ENCODE results near the gene STK10. TPM values are rescaled to one million over a fixed set of nuclear protein-coding genes. Genes with fewer than 3 reads are reported as not detected.

Gene STK10
- total and polyA plus RNA-seq, 7 experiments from 2014 or later = 55.7 to 474 (median 295) TPM

DNA sequence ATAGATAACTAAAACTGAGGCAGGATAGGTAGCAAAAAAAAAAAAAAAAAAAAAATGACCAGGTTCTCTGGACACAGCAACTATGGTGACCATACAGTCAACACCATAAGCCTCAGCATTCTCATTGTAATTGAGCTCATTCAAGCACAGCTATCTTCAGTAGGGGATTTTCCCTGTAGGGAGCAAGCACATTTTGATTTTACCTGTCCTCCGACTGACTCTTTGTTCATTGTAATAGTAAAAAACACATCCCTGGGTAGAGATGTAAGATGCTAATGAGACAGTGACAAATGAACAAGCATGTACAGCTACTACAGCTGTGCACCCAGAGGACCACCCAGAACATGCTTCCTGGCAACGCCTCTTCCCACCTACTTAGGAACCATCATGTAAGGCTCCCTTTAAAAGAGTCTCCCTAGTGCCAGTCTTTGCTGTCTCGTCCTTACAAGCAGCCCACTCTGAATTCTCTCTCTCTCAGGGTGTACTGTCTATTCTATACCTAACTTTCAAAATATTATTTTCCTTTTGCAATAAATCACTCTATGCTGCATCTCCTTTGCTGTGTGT is 116.6 kb downstream of the STK10 start:
- intact Hi-C loops (cut with micrococcal nuclease) = no loop called here
- Histone ChIP-seq H3K4me1 (ENCODE audit: control insufficient read depth in 2 of 2, insufficient read depth in 2 of 2, low read length in 2 of 2) (peaks cover 33 to 36% of the 10 kb centered on the region in 2 donors), H3K27me3 (ENCODE audit: control insufficient read depth in 2 of 2, insufficient read depth in 2 of 2, low read length in 2 of 2) (no peaks in the 10 kb centered on the region), H3K36me3 (ENCODE audit: control insufficient read depth in 2 of 3, insufficient read depth in 3 of 3, low read length in 3 of 3) (peaks cover 4 to 24% (median 12%) of the 10 kb centered on the region in 3 experiments), H3K27ac (ENCODE audit: low read depth, low read length) (peak overlapping the region; percentile 58), H3K9me3 (ENCODE audit: control insufficient read depth in 2 of 3, low read length in 3 of 3) (no peaks in the 10 kb centered on the region), H3K4me3 (ENCODE audit: low read length) (no peak overlapping the region)
- ATAC-seq (no peak), DNase-seq (peak in 1 of 9 donors; percentile 19)
- Mint-ChIP-seq H3K4me1 (peaks cover 41 to 65% (median 59%) of the 10 kb centered on the region in 7 donors), H3K36me3 (peaks cover 13 to 51% (median 18%) of the 10 kb centered on the region in 5 donors), H3K27me3 (no peaks in the 10 kb centered on the region), H3K9me3 (peaks cover 0 to 3% (median 0%) of the 10 kb centered on the region in 11 donors), H3K4me3 (peak overlapping the region in 9 of 10 donors; percentile 7 to 50 (median 33)), H3K27ac (peak overlapping the region; percentile 49 to 97 (median 80))
- ChIA-PET POLR2A (interaction anchor here (0.5 to 2.3 kb wide), 8 partner anchors 9 to 117 kb away, joined by 3 to 11 read pairs (median 3); partner anchors contain the start of gene STK10), CTCF (interaction anchor here (0.5 to 1.1 kb wide), 4 partner anchors 19 to 117 kb away, joined by 3 read pairs; partner anchors contain the start of gene STK10)

DNA sequence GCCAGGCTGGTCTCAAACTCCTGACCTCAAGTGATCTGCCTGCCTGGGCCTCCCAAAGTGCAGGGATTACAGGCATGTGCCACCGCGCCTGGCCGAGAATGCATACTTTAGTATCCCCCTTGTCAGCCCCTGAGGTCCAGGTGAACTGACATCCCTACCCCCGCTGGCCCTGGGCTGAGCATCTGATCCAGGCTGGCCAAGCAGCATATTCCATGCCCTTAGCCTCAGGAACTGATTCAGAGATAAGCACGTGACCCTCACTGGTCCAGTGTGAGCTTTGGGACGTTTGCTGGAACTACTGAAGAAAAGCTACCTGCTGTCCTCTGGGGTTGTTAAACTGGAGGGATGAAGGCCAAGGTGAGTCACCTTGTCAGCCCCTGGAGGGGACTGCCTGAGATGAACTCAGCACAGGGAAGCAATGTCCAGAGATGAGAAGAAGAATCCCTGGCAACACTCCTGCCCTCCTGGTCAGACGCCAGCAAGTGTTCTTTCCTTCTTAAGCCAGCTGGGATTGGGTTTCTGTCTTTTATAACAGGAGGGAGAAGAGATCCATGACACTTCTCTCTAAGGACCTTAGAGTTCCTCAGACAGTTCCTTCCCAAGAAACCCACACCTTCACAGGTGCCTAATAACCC is 122.5 kb downstream of the STK10 start:
- Histone ChIP-seq H3K27ac (ENCODE audit: low read depth, low read length) (peak overlapping the region; percentile 82), H3K4me1 (ENCODE audit: control insufficient read depth in 2 of 2, insufficient read depth in 2 of 2, low read length in 2 of 2) (peaks cover 36 to 48% of the 10 kb centered on the region in 2 donors), H3K4me3 (ENCODE audit: low read length) (peak overlapping the region; percentile 28), H3K36me3 (ENCODE audit: control insufficient read depth in 2 of 3, insufficient read depth in 3 of 3, low read length in 3 of 3) (peaks cover 26 to 55% (median 27%) of the 10 kb centered on the region in 3 experiments), H3K9me3 (ENCODE audit: control insufficient read depth in 2 of 3, low read length in 3 of 3) (no peaks in the 10 kb centered on the region), H3K27me3 (ENCODE audit: control insufficient read depth in 2 of 2, insufficient read depth in 2 of 2, low read length in 2 of 2) (no peaks in the 10 kb centered on the region)
- H3K4me1 Mint-ChIP-seq = peaks cover 53 to 85% (median 75%) of the 10 kb centered on the region in 7 donors
- ChIA-PET CTCF (interaction anchor here (0.6 to 2.8 kb wide), 3 partner anchors 8 to 124 kb away, joined by 4 to 8 read pairs (median 4); no protein-coding TSS in a partner anchor), POLR2A (interaction anchor here (0.6 to 5.5 kb wide), 16 partner anchors 8 to 700 kb away, joined by 3 to 44 read pairs (median 6); partner anchors contain the start of genes FBXW11 and STK10)
- intact Hi-C loops (cut with micrococcal nuclease) = loop anchor here (1.0 to 10.0 kb wide), 11 partner anchors 15 to 651 kb away; partner anchors contain the start of genes FBXW11 (in 2 of the 2), STK10 (in 2 of the 2), FGF18 (in 1 of the 2) and UBTD2 (in 1 of the 2)
- H3K36me3 Mint-ChIP-seq = peaks cover 19 to 56% (median 33%) of the 10 kb centered on the region in 5 donors
- peak overlapping the region; percentile 60 to 86 (median 80) for H3K4me3 Mint-ChIP-seq
- H3K27me3 Mint-ChIP-seq = no peaks in the 10 kb centered on the region
- H3K9me3 Mint-ChIP-seq = peaks cover 0 to 5% (median 0%) of the 10 kb centered on the region in 11 donors
- no peak for ATAC-seq
- peak overlapping the region; percentile 87 to 99 (median 96) for H3K27ac Mint-ChIP-seq
- DNase-seq = no peak

DNA sequence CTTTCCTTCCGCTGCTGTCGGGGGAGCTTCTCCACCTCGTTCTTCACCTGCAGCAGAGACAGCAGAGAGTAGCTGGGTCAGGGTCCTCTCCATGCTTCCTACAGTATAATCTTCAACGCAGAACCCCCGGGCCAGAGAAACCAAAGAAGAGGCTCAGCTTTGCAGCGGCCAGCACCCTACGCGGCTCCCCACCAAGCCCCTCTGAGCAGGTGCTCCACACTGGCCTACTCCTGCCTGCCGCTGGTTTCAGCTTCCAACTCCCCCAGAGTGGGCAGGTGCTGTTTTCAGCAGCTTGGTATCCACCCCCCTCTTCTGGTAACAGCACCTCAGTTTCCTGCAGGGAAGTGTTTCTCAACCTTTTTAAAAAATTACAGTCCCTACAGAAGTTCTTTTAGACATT is 123.3 kb downstream of the STK10 start:
- POLR2A ChIA-PET = interaction anchor here (1.0 to 5.5 kb wide), 8 partner anchors 14 to 122 kb away, joined by 3 to 44 read pairs (median 8); partner anchors contain the start of genes FBXW11 and STK10
- intact Hi-C loops (cut with micrococcal nuclease) = loop anchor here in 1 of 2 donors (10.0 kb wide), 1 partner anchor 650 kb away; the partner anchor contains the start of gene FGF18
- peaks cover 16 to 59% (median 34%) of the 10 kb centered on the region in 5 donors for H3K36me3 Mint-ChIP-seq

DNA sequence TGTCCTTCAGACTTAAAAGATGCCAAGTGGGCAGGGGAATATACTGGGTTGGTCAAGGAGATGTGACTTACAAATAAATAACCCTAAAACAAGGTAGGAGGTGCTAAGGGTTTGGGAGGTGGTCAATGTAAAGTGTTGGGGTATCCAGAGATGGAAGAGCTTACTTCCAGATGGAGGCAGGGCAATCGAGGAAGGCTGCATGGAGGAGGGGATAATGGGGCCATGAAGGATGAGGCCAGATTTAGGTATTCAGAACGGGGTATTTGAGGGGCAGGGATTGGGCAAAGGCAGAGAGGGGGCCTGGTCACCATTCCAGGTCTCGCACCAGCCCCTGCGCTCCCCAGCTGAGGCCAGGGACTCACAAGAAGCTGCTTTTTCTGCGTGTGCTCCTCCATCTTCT is 123.7 kb downstream of the STK10 start:
- no peak for ATAC-seq
- POLR2A ChIA-PET = interaction anchor here (1.1 to 5.5 kb wide), 7 partner anchors 13 to 123 kb away, joined by 3 to 44 read pairs (median 9); partner anchors contain the start of genes FBXW11 and STK10
- Histone ChIP-seq H3K36me3 (ENCODE audit: control insufficient read depth in 2 of 3, insufficient read depth in 3 of 3, low read length in 3 of 3) (peaks cover 34 to 67% (median 36%) of the 10 kb centered on the region in 3 experiments), H3K4me3 (ENCODE audit: low read length) (no peak overlapping the region), H3K4me1 (ENCODE audit: control insufficient read depth in 2 of 2, insufficient read depth in 2 of 2, low read length in 2 of 2) (peaks cover 34 to 44% of the 10 kb centered on the region in 2 donors), H3K27ac (ENCODE audit: low read depth, low read length) (peak overlapping the region; percentile 25), H3K27me3 (ENCODE audit: control insufficient read depth in 2 of 2, insufficient read depth in 2 of 2, low read length in 2 of 2) (no peaks in the 10 kb centered on the region), H3K9me3 (ENCODE audit: control insufficient read depth in 2 of 3, low read length in 3 of 3) (no peaks in the 10 kb centered on the region)
- Mint-ChIP-seq H3K27ac (peak overlapping the region; percentile 2 to 99 (median 92)), H3K4me3 (peak overlapping the region in 6 of 10 donors; percentile 37 to 80 (median 68)), H3K27me3 (no peaks in the 10 kb centered on the region), H3K9me3 (peaks cover 0 to 5% (median 0%) of the 10 kb centered on the region in 11 donors), H3K36me3 (peaks cover 16 to 63% (median 37%) of the 10 kb centered on the region in 5 donors), H3K4me1 (peaks cover 54 to 82% (median 69%) of the 10 kb centered on the region in 7 donors)
- intact Hi-C loops (cut with micrococcal nuclease) = loop anchor here in 1 of 2 donors (10.0 kb wide), 1 partner anchor 650 kb away; the partner anchor contains the start of gene FGF18
- DNase-seq = no peak
- CTCF ChIA-PET = interaction anchor here (2.8 kb wide), 1 partner anchor 15 kb away, joined by 8 read pairs; no protein-coding TSS in a partner anchor

More for the DNA sequence above, 123.3 kb downstream of the STK10 start:
- Mint-ChIP-seq H3K4me3 (peak overlapping the region in 7 of 10 donors; percentile 39 to 80 (median 60)), H3K27ac (peak overlapping the region; percentile 19 to 99 (median 96)), H3K9me3 (peaks cover 0 to 5% (median 0%) of the 10 kb centered on the region in 11 donors), H3K4me1 (peaks cover 53 to 82% (median 69%) of the 10 kb centered on the region in 7 donors), H3K27me3 (no peaks in the 10 kb centered on the region)
- Histone ChIP-seq H3K27ac (ENCODE audit: low read depth, low read length) (peak overlapping the region; percentile 25), H3K4me1 (ENCODE audit: control insufficient read depth in 2 of 2, insufficient read depth in 2 of 2, low read length in 2 of 2) (peaks cover 36 to 44% of the 10 kb centered on the region in 2 donors), H3K27me3 (ENCODE audit: control insufficient read depth in 2 of 2, insufficient read depth in 2 of 2, low read length in 2 of 2) (no peaks in the 10 kb centered on the region), H3K36me3 (ENCODE audit: control insufficient read depth in 2 of 3, insufficient read depth in 3 of 3, low read length in 3 of 3) (peaks cover 33 to 63% (median 34%) of the 10 kb centered on the region in 3 experiments), H3K9me3 (ENCODE audit: control insufficient read depth in 2 of 3, low read length in 3 of 3) (no peaks in the 10 kb centered on the region), H3K4me3 (ENCODE audit: low read length) (no peak overlapping the region)
- ATAC-seq (no peak), DNase-seq (no peak)
- CTCF ChIA-PET = interaction anchor here (2.8 kb wide), 1 partner anchor 15 kb away, joined by 8 read pairs; no protein-coding TSS in a partner anchor

DNA sequence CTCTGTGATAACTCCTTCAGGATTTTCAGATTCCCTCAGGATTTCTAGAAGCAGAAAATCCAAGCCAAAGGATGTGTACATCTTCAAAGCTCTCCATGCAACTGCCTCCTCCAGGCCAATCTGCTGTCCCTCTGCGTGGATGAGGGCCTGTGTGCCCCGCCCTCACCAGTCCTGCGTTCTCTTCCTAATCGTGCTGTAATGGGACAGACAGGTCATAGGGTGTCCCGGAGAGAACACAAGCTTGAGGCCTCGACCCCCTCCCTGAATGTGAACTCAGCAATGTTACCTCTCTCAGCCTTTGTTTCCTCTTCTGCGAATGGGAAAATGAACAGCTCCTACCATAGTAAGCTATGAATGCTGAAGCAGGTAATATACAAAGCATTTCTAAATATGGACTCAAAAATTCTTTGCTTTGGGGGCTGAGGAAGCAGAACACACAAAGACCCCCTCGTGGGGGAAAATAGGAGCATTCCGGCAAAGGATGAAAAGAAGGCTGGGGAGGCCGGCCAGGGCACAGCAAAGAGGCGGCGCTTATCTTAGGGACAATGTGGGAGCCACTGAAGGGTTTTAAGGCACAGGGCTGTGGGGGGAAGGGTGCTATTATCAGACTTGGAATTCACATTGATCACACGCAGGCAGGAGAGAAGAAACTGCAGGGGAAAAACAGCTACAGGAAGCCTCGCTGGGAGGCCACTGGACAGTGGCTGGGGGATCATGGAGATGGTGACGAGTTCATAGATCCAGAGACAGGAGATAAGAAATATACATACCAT is 124.4 kb downstream of the STK10 start:
- peak overlapping the region in 7 of 10 donors; percentile 12 to 80 (median 65) for H3K4me3 Mint-ChIP-seq
- intact Hi-C loops (cut with micrococcal nuclease) = loop anchor here in 1 of 2 donors (10.0 kb wide), 1 partner anchor 649 kb away; the partner anchor contains the start of gene FGF18
- Histone ChIP-seq H3K27me3 (ENCODE audit: control insufficient read depth in 2 of 2, insufficient read depth in 2 of 2, low read length in 2 of 2) (no peaks in the 10 kb centered on the region), H3K4me1 (ENCODE audit: control insufficient read depth in 2 of 2, insufficient read depth in 2 of 2, low read length in 2 of 2) (peaks cover 29 to 39% of the 10 kb centered on the region in 2 donors), H3K36me3 (ENCODE audit: control insufficient read depth in 2 of 3, insufficient read depth in 3 of 3, low read length in 3 of 3) (peaks cover 34 to 71% (median 36%) of the 10 kb centered on the region in 3 experiments), H3K4me3 (ENCODE audit: low read length) (no peak overlapping the region), H3K27ac (ENCODE audit: low read depth, low read length) (no peak overlapping the region), H3K9me3 (ENCODE audit: control insufficient read depth in 2 of 3, low read length in 3 of 3) (no peaks in the 10 kb centered on the region)
- no peak for DNase-seq
- H3K27ac Mint-ChIP-seq = peak overlapping the region in 8 of 9 donors; percentile 77 to 98 (median 91)
- CTCF ChIA-PET = interaction anchor here (2.8 kb wide), 1 partner anchor 16 kb away, joined by 8 read pairs; no protein-coding TSS in a partner anchor
- H3K36me3 Mint-ChIP-seq = peaks cover 16 to 60% (median 37%) of the 10 kb centered on the region in 5 donors
- no peak for ATAC-seq
- H3K27me3 Mint-ChIP-seq = no peaks in the 10 kb centered on the region
- POLR2A ChIA-PET = interaction anchor here (0.7 to 5.5 kb wide), 4 partner anchors 18 to 123 kb away, joined by 3 to 44 read pairs (median 19); partner anchors contain the start of genes FBXW11 and STK10
- H3K4me1 Mint-ChIP-seq = peaks cover 51 to 77% (median 62%) of the 10 kb centered on the region in 7 donors
- H3K9me3 Mint-ChIP-seq = peaks cover 0 to 5% (median 0%) of the 10 kb centered on the region in 11 donors

Data from naive thymus-derived CD4-positive, alpha-beta T cell (primary cell).